AG09309 (cell line): ENCODE data around the gene ANKRD10.
A peak's percentile ranks its signal among the peaks of the same experiment; 100 is the strongest.

Experiments used
- DNase-seq: peaks from one replicate; pipeline ENCODE4 v3.0.0-alpha.2; 2010; ENCODE audit warnings: low read depth
- H3K4me3 ChIP-seq: 2 replicates; pipeline ENCODE4 v1.5.1; 2011; ENCODE audit warnings: mild to moderate bottlenecking, low read depth, low read length, moderate library complexity; ENCODE audit not compliant: control insufficient read depth
- CTCF ChIP-seq: IDR thresholded peaks from 2 replicates; pipeline ENCODE4 v1.5.1; 2011; ENCODE audit warnings: mild to moderate bottlenecking, low read depth, low read length, inconsistent platforms; ENCODE audit not compliant: insufficient read depth, control insufficient read depth; ENCODE audit errors: missing control alignments

The ANKRD10 gene

GRCh38 chr13:110915057-110915873 lies at the start of gene ANKRD10:
Gene ANKRD10, minus strand, starts transcription at chr13:110915069. Its CDS starts 135 bp downstream, at chr13:110914934.
- peak within 1 kb of the TSS; percentile 96 for H3K4me3 ChIP-seq
- TF ChIP-seq CTCF: peak; percentile 80
- peak; percentile 94 for DNase-seq

GRCh38 chr13:110964229-110965037 lies 49.6 kb upstream of the ANKRD10 start:
- no peak overlapping the region for H3K4me3 ChIP-seq
- TF ChIP-seq CTCF: no peak
- no peak for DNase-seq

GRCh38 chr13:110963554-110963970 lies 48.7 kb upstream of the ANKRD10 start:
- DNase-seq: no peak
- no peak overlapping the region for H3K4me3 ChIP-seq
- TF ChIP-seq CTCF: no peak

GRCh38 chr13:110961959-110962358 lies 47.1 kb upstream of the ANKRD10 start:
- no peak overlapping the region for H3K4me3 ChIP-seq
- DNase-seq: no peak
- TF ChIP-seq CTCF: no peak

- DNase-seq: no peak
- no peak for TF ChIP-seq CTCF
- no peak overlapping the region for H3K4me3 ChIP-seq
Observed at GRCh38 chr13:110960204-110960603, 45.3 kb upstream of the ANKRD10 start.

GRCh38 chr13:110957931-110958330 lies 43.1 kb upstream of the ANKRD10 start:
- no peak overlapping the region for H3K4me3 ChIP-seq

More at GRCh38 chr13:110957931-110958330, 43.1 kb upstream of the ANKRD10 start:
- TF ChIP-seq CTCF: no peak
- DNase-seq: no peak
